ENCODE data around the gene MED15. TPM values are rescaled to one million over a fixed set of nuclear protein-coding genes. Genes with fewer than 3 reads are reported as not detected.

Gene MED15
- total and polyA plus RNA-seq, 2 of the 8 experiments (the other 6 are each of a cell fraction or from before 2014, with no cell fraction given), result 28.3 to 57.1 TPM

- TF ChIP-seq SP1 (IDR thresholded peaks at IDR 0.05; ENCODE audit: low read depth, low read length), result no peak
- no peak for TF ChIP-seq EGR1 (IDR thresholded peaks at IDR 0.05; ENCODE audit: borderline replicate concordance, low read depth, low read length)
- no peak for TF ChIP-seq KDM4A (IDR thresholded peaks at IDR 0.05; ENCODE audit: low read depth, low read length, severe bottlenecking)
These were observed 48.3 kb upstream of the MED15 start (continued) for GRCh38 chr22:20459152-20459542.

Data from H1 (cell line).